Measurements from ENCODE around the gene PIGB.

DNA sequence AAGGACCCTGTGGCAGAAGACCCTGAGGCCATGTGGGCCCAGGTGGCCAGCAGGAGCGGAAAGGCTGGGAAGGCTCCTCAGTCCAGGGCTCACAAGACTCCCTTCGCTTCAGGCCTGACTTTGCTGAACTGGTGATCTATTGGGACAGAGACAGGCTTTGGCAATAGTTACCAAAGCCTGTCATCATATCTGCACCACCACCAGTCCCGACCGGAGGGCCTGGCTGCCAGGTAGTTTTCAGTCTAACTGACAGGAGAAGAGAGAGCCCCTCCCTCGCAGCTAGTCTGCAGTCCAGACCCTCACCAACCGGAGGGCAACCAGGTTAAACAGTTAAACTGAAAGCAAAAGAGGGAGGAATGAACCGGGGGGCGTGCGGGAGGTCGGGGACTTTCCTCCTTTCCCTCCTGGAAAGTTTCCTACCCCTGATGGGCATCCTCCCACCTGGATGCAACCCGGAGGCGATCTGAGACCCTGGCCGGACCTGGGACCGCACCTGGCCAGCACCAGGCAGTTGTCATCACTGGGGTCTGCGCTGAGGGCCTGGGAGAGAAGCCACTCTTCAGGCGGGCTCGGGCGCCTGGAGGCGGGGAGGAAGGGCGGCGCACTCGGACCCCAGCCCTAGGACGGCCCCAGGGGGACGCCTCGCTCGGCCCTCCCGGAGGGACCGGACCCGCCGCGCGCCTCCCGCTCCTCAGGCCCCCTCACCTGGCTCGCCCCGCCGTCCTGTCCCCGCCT lies 29.8 kb upstream of the PIGB start:
- TF ChIP-seq, protein P1, sequence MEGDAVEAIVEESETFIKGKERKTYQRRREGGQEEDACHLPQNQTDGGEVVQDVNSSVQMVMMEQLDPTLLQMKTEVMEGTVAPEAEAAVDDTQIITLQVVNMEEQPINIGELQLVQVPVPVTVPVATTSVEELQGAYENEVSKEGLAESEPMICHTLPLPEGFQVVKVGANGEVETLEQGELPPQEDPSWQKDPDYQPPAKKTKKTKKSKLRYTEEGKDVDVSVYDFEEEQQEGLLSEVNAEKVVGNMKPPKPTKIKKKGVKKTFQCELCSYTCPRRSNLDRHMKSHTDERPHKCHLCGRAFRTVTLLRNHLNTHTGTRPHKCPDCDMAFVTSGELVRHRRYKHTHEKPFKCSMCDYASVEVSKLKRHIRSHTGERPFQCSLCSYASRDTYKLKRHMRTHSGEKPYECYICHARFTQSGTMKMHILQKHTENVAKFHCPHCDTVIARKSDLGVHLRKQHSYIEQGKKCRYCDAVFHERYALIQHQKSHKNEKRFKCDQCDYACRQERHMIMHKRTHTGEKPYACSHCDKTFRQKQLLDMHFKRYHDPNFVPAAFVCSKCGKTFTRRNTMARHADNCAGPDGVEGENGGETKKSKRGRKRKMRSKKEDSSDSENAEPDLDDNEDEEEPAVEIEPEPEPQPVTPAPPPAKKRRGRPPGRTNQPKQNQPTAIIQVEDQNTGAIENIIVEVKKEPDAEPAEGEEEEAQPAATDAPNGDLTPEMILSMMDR (IDR thresholded peaks at IDR 0.05), result no peak
- TF ChIP-seq POLR2A (IDR thresholded peaks at IDR 0.05), result no peak

All from lower leg skin (tissue), 3 donors.